DMS 273 treated with DMSO at 0.1 percent for 48 hours (cell line): ENCODE measurements around the gene NPR1.
"Not testable (repeated sequence)": the region's sequence is repeated elsewhere in the genome, so short reads cannot be mapped to it uniquely, and the experiment has no call there.

Source experiments
- DNase-seq: peaks from one replicate; lab custom pipeline; 2025; lab: John Stamatoyannopoulos, UW

Gene NPR1

DNA sequence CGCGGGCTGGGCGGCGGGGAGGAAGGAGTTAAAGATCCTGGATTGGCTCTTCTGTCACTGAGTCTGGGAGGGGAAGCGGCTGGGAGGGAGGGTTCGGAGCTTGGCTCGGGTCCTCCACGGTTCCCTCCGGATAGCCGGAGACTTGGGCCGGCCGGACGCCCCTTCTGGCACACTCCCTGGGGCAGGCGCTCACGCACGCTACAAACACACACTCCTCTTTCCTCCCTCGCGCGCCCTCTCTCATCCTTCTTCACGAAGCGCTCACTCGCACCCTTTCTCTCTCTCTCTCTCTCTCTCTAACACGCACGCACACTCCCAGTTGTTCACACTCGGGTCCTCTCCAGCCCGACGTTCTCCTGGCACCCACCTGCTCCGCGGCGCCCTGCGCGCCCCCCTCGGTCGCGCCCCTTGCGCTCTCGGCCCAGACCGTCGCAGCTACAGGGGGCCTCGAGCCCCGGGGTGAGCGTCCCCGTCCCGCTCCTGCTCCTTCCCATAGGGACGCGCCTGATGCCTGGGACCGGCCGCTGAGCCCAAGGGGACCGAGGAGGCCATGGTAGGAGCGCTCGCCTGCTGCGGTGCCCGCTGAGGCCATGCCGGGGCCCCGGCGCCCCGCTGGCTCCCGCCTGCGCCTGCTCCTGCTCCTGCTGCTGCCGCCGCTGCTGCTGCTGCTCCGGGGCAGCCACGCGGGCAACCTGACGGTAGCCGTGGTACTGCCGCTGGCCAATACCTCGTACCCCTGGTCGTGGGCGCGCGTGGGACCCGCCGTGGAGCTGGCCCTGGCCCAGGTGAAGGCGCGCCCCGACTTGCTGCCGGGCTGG lies at the start of gene NPR1:
Gene NPR1, plus strand, starts transcription at position 170 of the 818 bp plus-strand sequence. Its CDS starts 421 bp downstream, at position 591.
- no peak for DNase-seq

DNA sequence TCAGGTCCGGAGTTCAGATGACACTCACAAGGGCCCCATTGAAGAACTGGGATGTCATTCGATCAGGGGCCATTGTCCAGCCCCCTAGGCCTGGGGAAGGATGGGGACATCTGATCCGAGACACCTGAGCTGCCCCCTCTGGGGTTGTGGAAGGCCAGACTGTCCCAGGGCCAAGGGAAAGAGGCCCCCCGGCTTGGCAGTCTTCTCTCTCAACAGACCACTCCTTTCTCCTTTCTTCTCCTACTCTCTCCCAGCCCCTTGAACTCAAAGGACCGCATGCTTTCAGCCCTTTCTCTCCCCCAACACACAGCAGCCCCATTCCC lies 49.2 kb upstream of the NPR1 start:
- no peak for DNase-seq

DNA sequence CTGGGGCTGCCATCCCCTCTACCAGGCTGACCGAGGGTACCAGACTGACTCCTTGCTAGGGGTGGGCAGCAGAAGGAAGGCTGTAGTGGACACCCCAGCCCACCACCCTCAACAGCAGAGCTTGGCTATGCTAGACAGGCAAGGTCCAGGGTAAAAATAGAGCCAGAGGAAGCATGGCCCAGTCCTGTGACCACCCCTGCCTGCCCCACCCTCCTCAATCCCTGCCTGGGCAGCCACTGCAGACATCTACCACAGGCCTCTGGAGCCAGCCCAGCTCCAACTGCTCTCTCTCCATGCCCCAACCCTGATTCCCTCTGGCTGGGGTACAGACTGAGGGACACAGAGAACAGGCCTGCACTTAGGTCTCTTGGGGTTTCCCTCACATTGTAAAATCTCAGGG lies 48.5 kb upstream of the NPR1 start:
- no peak for DNase-seq

DNA sequence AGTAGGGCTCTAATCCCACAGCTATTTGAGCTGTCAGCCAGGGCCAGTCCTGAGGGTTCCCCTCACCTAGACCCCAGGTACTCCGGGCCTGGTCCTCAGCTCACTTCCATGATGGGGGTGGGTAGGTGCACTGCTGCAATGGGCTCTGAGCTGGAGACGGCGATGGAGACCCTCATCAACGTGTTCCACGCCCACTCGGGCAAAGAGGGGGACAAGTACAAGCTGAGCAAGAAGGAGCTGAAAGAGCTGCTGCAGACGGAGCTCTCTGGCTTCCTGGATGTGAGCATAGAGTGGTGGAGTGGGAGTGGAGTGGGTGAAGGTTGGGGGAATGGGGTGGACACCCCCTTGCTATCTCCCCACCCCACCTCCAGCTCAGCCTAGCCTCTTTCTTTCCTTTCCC lies 48.1 kb upstream of the NPR1 start:
- no peak for DNase-seq

DNA sequence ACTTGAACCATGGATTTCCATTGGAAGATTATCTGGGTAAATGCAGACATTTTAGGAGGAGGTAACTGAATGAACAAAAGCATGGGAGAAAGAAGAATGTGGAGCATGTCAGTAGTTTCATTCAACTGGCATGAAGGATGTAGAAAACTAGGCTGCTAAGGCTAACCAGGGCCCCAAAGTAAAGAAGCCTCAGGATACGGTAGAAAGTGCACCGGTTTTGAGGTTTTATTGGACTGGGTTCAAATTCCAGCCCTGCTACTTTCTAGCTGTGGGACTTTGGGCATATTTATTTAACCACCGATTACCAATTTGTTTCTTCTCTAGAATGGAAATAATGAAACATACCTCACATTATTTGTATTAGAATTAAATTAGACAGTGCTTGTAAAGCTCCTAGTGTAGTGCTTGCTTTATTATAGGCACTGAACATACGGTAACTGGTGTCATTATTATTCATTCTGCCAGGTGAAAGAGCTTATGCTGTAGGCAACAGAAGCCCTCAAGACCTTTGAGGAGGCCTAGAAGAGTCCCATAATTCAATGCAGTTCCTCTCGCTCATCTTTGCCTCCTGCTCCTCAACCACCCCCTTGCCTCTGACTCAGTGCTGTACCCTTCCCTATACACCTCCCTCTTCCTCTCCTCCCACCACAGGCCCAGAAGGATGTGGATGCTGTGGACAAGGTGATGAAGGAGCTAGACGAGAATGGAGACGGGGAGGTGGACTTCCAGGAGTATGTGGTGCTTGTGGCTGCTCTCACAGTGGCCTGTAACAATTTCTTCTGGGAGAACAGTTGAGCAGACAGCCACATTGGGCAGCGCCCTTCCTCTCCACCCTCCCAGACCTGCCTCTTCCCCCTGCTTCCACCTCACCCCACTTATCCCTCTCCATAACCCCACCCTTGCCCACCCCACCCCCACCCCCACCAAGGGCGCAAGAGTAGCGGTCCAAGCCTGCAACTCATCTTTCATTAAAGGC lies 47.2 kb upstream of the NPR1 start:
- no peak for DNase-seq

DNA sequence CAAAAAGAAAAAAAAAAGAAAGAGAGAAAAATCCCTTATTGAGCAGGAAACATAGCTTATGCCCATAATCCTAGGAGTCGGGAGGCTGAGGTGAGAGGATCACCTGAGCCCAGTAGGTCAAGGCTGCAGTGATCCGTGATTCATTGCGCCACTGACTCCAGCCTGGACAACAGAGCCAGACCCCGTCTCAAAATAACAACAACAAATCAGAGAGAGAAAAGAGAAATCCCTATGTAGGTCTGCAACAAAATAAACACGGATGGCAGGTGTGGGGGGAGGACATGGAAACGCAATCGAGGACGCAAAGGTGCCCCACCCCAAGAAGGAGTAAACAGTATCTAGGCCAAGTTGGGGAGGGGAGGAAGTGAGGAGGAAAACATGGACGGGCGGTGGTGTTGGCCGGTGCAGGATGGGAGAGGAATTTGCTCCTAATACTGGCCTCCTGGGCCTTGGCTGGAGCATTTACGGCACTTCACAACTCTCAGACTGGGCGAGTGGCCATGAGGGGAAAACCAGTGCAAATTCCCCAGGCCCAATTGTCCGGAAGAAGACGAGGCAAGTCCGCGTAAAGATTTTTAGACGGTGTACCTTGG lies 45.2 kb upstream of the NPR1 start:
- no peak for DNase-seq

DNA sequence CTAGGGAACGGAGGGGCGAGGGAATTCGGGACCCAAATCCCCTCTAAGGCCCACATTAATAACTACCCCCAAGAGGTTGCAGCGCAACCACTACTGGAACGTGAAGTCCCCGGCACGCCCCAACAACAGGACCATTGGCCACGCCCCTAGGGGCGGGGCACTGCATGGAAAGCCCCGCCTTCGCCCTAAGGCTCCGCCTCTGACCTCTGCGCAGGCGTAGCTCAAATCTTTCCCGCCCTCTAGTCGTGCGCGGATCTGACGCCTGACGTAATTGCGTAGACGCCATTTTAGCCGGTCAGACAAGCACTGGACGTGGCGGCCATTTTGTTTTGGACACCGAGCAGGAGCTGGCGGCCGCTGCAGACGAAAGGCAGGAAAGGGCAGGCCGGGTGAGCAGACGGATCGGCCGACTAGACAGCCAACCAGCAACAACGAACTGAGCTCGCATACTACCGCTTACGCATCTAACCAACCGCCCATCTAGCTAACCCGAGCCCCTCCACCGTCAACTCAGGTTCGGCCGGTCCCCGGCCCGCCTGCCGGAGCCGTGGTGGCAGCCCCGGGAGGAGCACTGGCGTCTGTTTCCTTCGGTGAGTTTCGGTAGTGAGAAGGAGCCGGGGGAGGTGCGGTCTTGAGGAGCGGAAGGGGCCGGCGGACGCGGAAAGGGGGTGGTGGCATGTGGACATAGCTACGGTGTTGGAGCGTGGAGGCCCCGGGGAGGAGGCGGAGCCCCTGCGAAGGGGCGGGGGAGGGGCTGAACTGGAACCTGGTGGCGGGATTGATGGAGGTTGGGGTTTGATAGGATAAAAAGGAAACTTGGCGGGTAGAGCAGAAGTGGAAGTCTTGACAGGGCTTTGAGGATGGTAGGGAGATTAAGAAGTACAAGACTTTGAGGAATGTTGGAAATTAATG lies 44.5 kb upstream of the NPR1 start, which contains the start of gene CHTOP:
Gene CHTOP, plus strand, starts transcription at position 313 of the 912 bp plus-strand sequence. CDS start 2,523 bp downstream, outside the sequence.
- peak; percentile 94 for DNase-seq

DNA sequence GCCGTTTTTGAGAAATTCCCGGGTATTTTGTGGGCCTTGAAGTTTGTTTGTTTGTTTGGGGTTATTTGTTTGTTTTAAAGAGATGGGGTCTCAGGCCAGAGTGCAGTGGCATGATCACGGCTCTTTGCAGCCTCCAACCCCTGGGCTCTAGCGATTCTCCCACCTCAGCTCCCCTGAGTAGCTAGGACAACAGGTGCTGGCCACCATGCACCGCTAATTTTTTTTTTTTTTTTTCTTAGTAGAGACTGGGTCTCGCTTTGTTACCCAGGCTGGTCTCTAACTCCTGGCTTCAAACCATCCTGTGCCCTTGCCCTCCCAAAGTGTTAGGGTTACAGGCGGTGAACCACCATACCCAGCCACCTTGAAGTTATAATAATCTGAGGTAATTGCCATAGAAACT lies 42.6 kb upstream of the NPR1 start:
- DNase-seq: no peak

DNA sequence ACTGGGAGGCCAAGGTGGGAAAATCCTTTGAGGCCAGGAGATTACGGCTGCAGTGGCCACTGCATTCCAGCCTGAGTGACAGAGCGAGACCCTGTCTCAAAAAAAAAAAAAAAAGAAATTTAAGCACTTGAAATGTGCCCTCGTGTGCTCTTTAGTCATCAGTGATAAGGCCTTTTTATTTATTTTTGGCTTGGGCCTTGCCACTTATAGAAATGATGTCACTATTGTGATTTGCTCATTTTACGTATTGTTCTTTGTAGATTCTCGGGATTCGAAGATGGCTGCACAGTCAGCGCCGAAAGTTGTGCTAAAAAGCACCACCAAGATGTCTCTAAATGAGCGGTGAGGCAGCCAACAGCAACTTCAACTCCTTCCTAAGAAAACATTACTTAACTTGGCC lies 42.2 kb upstream of the NPR1 start:
- no peak for DNase-seq

DNA sequence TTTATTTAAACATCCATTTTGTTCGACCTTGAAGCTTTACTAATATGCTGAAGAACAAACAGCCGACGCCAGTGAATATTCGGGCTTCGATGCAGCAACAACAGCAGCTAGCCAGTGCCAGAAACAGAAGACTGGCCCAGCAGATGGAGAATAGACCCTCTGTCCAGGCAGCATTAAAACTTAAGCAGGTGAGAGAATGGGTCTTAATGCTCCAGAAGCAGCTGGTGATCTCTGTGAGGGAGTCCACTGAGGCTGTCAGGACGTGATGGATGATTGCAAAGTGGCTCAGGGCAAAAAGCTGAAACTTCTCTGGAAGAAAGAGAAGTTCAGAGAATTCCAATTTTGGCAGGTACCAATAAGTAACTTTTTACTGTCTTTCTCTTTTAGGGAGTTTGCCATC lies 40.2 kb upstream of the NPR1 start:
- no peak for DNase-seq

DNA sequence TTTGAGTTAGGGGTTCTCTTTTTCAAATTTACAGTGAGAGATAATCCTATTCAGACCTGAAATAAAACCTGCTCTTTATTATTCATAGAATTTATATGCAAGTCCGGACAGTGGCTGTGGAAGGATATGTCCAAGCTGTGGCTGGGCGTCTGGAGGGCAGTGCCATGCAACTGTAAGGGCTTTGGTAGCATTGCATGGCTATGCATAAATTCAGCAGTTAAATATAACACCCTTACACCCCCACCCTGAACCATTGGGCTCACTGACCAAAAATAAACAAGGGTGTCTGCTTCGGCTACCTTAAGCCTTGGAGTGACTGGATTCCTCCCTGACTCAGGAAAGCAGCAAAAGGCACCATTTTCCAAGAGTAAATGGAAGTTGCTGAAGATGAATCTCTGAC lies 39.2 kb upstream of the NPR1 start:
- DNase-seq: no peak

DNA sequence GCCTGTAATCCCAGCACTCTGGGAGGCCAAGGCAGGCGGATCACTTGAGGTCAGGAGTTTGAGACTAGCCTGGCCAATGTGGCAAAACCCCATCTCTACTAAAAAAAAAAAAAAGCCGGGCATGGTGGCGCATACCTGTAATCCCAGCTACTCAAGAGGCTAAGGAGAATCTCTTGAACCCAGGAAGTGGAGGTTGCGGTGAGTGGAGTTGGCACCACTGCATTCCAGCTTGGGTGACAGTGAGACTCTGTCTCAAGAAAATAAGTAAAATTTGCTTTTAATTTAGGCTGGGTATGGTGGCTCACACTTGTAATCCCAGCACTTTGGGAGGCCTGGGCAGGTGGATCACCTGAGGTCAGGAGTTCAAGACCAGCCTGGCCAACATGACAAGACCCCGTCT lies 38.3 kb upstream of the NPR1 start:
- DNase-seq: not testable (repeated sequence)

DNA sequence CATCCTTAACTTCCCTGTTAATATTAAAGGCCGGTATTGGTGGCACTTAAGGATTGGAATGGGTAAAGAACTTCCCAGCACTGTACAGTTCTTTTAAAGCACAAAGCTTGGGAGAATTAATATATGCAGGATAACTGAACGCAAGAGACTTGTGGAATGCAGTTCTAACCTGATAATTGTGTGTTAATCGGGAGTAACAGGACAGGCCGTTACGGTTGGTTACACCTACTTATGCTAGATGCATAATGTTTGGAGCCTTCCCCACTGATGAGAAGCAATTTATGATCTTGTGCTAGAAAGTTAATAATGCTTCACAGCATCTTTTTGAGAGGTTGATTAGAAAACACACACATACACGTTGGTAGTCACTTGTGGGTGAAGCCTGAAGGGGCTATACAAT lies 37.6 kb upstream of the NPR1 start:
- DNase-seq: no peak

DNA sequence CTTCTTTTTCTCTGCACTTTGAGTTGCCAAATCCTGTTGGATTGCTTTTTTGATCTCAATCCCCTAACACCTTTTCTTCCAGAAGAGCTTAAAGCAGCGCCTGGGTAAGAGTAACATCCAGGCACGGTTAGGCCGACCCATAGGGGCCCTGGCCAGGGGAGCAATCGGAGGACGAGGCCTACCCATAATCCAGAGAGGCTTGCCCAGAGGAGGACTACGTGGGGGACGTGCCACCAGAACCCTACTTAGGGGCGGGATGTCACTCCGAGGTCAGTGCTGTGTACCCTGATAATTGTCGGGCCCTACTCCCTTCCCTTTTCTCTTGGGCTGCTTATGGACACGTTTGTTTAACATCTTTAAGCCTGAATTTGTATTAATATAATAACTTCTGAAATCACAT lies 36.3 kb upstream of the NPR1 start:
- DNase-seq: no peak

DNA sequence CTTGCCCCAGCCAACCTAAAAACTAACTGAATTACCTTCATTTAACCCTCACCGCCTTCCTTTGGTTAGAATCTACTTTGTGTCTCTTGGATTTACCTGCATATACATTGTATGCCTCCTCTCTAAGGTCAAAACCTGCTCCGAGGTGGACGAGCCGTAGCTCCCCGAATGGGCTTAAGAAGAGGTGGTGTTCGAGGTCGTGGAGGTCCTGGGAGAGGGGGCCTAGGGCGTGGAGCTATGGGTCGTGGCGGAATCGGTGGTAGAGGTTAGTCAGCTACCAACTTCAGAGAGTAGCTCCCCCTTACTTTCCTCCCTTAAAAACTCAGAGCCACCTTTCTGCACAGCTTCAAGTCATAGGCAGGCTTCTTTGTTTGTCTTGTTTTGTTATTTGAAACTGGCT lies 35.4 kb upstream of the NPR1 start:
- DNase-seq: no peak

DNA sequence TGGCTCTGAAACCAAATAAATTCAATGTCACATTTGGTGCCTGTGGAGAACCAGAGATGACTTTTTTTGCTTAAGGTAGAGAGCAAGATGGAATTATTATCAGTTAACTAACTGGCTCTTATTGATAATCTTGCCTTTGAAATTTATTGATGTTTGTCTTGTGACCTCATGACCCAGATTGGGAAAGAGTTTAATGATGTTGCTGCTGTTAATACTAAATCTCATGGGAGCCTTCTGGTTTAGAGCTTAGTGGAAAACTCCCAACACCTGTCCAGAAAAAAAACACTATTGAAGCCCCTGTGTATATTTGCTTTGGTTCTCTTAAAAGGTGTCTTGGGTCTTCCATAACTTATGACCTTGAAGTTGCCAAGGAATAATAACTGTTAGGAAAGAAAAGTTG lies 34.7 kb upstream of the NPR1 start:
- DNase-seq: no peak

DNA sequence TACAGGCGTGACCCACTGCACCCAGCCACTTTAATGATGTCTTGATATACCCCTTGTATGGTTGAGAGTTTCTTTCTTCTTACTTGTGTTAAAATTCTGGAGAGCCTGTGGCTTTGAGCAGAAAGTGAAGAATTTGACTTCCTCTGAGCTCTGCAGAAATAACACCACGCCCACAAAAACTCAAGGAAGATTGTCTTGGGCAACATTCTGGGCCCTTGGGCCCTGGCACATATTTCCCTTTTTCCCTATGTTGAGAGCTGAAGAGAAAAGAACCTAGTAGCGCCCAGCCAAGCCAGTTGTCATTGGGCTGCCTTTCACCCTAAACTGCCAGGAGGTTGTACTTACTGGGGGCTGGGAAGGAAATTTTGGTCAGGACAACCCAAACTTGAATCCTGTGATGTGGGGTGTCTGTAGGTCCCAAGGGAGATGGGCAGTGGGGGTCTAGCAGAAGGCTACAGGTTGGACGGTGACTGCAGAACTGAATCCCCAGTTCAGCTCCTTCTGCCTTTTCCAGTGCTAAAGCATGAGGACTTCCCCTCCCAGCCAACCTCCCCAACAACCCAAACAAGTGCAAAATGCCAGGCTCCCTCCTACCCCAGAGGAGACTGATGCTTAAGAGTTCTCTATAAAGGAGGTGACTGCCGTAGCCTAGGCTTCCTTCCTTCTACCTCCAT lies 31.7 kb upstream of the NPR1 start:
- no peak for DNase-seq

DNA sequence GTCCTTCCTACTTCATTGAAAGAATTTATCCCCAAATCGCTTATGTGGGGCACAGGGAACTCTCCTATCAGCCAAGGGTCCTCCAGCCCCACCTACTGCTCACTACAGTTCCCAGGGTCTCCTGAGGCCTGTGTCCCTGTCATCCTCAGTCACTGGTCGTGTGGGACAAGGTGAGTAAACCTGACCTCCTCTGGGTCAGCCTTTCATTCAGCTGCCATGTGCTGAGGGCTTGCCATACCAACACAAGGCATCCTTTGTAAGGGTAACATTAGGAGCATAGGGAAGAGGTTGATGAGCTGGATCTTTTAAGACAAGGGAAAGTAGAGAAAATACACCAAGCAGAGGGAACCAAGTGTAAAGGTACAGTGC lies 31.2 kb upstream of the NPR1 start:
- no peak for DNase-seq

DNA sequence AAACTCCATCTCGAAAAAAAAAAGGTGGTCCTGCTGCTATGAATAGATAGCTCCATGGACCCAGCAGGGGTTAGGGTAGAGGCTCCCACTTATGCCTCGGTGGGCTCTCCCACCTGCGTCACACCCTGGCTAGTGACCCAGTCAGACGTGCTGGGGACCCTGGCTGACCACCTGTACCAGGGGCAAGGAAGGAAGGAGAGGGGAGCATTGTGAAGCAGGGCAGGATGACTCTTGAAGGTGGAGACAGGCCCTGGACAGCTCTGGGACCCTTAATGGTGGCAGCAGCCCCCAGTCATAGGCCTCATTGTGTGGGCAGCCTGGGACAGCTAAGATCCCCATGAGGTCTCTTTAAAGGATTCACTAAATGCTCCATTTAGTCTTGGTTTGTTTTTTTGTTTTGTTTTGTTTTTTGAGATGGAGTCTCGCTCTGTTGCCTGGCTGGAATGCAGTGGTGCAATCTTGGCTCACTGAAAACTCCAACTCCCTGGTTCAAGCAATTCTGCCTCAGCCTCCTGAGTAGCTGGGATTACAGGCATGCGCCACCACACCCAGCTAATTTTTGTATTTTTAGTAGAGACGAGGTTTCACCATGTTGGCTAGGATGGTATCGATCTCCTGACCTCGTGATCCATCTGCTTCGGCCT lies 30.4 kb upstream of the NPR1 start:
- no peak for DNase-seq

DNA sequence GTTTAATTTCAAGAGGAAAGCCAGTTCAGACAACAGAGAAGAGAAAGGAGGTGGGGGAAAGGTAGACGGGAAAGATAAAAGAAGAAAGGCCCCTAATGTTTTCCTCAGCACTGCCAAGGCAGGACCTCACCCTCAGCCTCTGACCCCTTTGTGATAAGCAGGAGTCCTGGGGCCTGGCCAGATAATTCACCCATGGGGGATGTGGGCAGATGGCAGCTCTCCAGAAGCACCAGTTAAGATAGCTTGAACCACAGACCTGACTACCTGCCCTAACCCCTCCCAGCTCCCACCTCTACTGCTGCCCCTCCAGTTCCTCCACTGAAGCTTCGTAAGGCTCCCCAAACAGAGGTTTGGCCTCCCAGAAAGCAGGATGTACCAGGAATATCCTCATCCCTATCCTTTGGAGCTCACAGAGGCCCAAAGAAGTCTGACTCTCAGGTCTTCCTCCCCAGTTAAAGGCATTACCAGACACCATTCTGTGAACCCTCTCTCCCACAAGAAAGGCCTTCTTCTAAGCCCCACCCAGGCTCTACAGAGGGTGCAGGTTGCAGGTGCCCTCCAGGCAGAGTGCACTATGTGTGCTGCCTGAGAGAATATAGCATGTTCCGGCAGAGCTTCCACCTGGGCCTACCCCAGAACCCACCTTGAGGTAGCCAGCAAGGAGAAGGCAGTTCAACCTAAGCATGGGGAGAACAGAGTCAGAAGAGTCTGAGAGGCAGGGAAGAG lies 29.2 kb upstream of the NPR1 start:
- no peak for DNase-seq
